HepG2 (cell line): ENCODE data around the gene EYA2.

Experiments
- CERS6 ChIP-seq: sonication (generic); formaldehyde crosslinking; IDR thresholded peaks from 2 replicates; pipeline ENCODE4 v1.5.0; 2020; ENCODE audit warnings: missing genetic modification reagents
- CHD2 ChIP-seq: IDR thresholded peaks from 2 replicates; pipeline ENCODE4 v1.6.1; 2011; ENCODE audit warnings: low read depth, low read length, improper control_type of control experiment
- CREM ChIP-seq, 2 experiments: sonication (generic) in 1 of 2; formaldehyde crosslinking in 1 of 2; IDR thresholded peaks; 2 replicates each; pipeline versions ENCODE4 v1.4.0 to v1.6.1; 2016 to 2020; ENCODE audit warnings: antibody characterized with exemption in 1 of 2, mild to moderate bottlenecking in 1 of 2, missing genetic modification reagents in 1 of 2
- CTCF ChIP-seq: sonication (generic); formaldehyde crosslinking; IDR thresholded peaks from 2 replicates; pipeline ENCODE4 v1.5.0; 2020; ENCODE audit warnings: mild to moderate bottlenecking, missing genetic modification reagents, moderate library complexity
- EP300 ChIP-seq, 3 experiments: sonication (generic) in 1 of 3; formaldehyde crosslinking in 1 of 3; IDR thresholded peaks; 2 replicates each; pipeline versions ENCODE4 v1.5.1 to v1.6.1; 2011 to 2020; ENCODE audit warnings: low read depth in 2 of 3, low read length in 2 of 3, borderline replicate concordance in 1 of 3, improper control_type of control experiment in 1 of 3, mild to moderate bottlenecking in 1 of 3, missing genetic modification reagents in 1 of 3, moderate library complexity in 1 of 3
- HNF4A ChIP-seq: sonication (generic); formaldehyde crosslinking; IDR thresholded peaks from 2 replicates; pipeline ENCODE4 v1.4.0; 2020; ENCODE audit warnings: missing genetic modification reagents
- IRF9 ChIP-seq: sonication (generic); formaldehyde crosslinking; IDR thresholded peaks from 2 replicates; pipeline ENCODE4 v1.8.0; 2022; ENCODE audit warnings: missing genetic modification reagents, mild to moderate bottlenecking, borderline replicate concordance
- NFATC3 ChIP-seq: sonication (generic); formaldehyde crosslinking; IDR thresholded peaks from 2 replicates; pipeline ENCODE4 v1.5.1; 2020; ENCODE audit warnings: mild to moderate bottlenecking, missing genetic modification reagents
- PCBP1 ChIP-seq: fragments of 200-400 bp; formaldehyde crosslinking; IDR thresholded peaks from 2 replicates; pipeline ENCODE4 v1.6.1; 2017; ENCODE audit warnings: mild to moderate bottlenecking, low read depth, low read length, borderline replicate concordance

- TF ChIP-seq NFATC3 (CRISPR knock-in tag) = no peak
- TF ChIP-seq CTCF = no peak
- TF ChIP-seq PCBP1 = no peak
- no peak for TF ChIP-seq CHD2
- no peak for TF ChIP-seq EP300 (IDR thresholded peaks at IDR 0.05; ENCODE audit: low read depth in 2 of 2, low read length in 2 of 2)
- TF ChIP-seq EP300 (CRISPR knock-in tag; IDR thresholded peaks at IDR 0.05; ENCODE audit: borderline replicate concordance) = 0 out of 2 replicates have a peak, but pooled peaks have one; percentile 16
- TF ChIP-seq CREM (IDR thresholded peaks at IDR 0.05) = no peak
- TF ChIP-seq CREM (CRISPR knock-in tag; IDR thresholded peaks at IDR 0.05) = no peak
- 0 out of 2 replicates have a peak, but pooled peaks have one; percentile 39 for TF ChIP-seq IRF9
- no peak for TF ChIP-seq CERS6 (CRISPR knock-in tag)
- peak; percentile 96 for TF ChIP-seq HNF4A (CRISPR knock-in tag)
These were observed 138.4 kb downstream of the EYA2 start for GRCh38 chr20:47032933-47033578.
